GM12878 (cell line): ENCODE results near the gene GANC. TPM values are rescaled to one million over a fixed set of nuclear protein-coding genes. Genes with fewer than 3 reads are reported as not detected.

Source experiments
- ATAC-seq: fragments of 200-7000 bp; cut with Tn5 transposase; 3 replicates; pipeline ENCODE4 v1.9.1; 2020; ENCODE audit warnings: mild to moderate bottlenecking, moderate library complexity
- BruUV-seq: library from RNA; stranded (reverse); fragments of 400-500 nt; replicated peaks from 2 replicates; lab custom pipeline; 2021; lab: Mats Ljungman, UMichigan
- CTCF ChIA-PET: fragments of 300-600 bp; sonication (Branson Sonifier 250); formaldehyde crosslinking; extraction: SDS; loops from one replicate; lab custom pipeline; 2021; ENCODE audit warnings: inconsistent platforms; lab: Yijun Ruan, JAX
- POLR2A ChIA-PET: fragments of 350-600 bp; formaldehyde crosslinking; extraction: SDS; loops from one replicate; lab custom pipeline; 2021; ENCODE audit warnings: inconsistent platforms; lab: Charles Lee
- RAD21 ChIA-PET: fragments of 300-600 bp; sonication (Branson Sonifier 250); formaldehyde crosslinking; loops from one replicate; lab custom pipeline; 2023; ENCODE audit warnings: antibody characterized with exemption; ENCODE audit not compliant: unreplicated experiment; lab: Charles Lee
- SMC1A ChIA-PET: fragments of 300-600 bp; sonication (Branson Sonifier 250); formaldehyde crosslinking; loops from one replicate; lab custom pipeline; 2023; ENCODE audit not compliant: unreplicated experiment, uncharacterized antibody; lab: Charles Lee
- DNase-seq: peaks from one replicate; pipeline ENCODE4 v3.0.0-alpha.2; 2011; ENCODE audit warnings: low read depth, low spot score
- FAIRE-seq: peaks from 3 replicates; lab custom pipeline; 2011; peaks lifted over from hg19 to GRCh38; lab: Jason Lieb, UNC
- H2AFZ ChIP-seq: 2 replicates; pipeline ENCODE4 v1.6.0; 2011; ENCODE audit warnings: low read depth, low read length, control low read depth; ENCODE audit not compliant: control insufficient read depth
- H3K27ac ChIP-seq: 2 replicates; pipeline ENCODE4 v1.5.1; 2011; ENCODE audit warnings: control low read depth; ENCODE audit not compliant: control insufficient read depth, insufficient read depth
- H3K27me3 ChIP-seq, 2 experiments: replicated peaks in 1 of 2; 2 replicates each; pipeline versions ENCODE4 v1.6.0 to v1.6.1; 2011; ENCODE audit warnings: low read length in 1 of 2; ENCODE audit not compliant: control insufficient read depth in 2 of 2, insufficient read depth in 2 of 2
- H3K36me3 ChIP-seq, 2 experiments: 2 replicates each; pipeline ENCODE4 v1.5.1; 2011; ENCODE audit warnings: low read length in 1 of 2; ENCODE audit not compliant: control insufficient read depth in 2 of 2, insufficient read depth in 2 of 2
- H3K4me1 ChIP-seq: 2 replicates; pipeline ENCODE4 v1.6.1; 2011; ENCODE audit warnings: mild to moderate bottlenecking, low read length, moderate library complexity, mixed read lengths; ENCODE audit not compliant: control insufficient read depth, insufficient read depth
- H3K4me2 ChIP-seq: 2 replicates; pipeline ENCODE4 v1.6.0; 2011; ENCODE audit warnings: control low read depth; ENCODE audit not compliant: control insufficient read depth, insufficient read depth
- H3K4me3 ChIP-seq: fragments of 200-600 bp; sonication (generic); 2 replicates; pipeline ENCODE4 v1.5.1; 2016
- H3K79me2 ChIP-seq: 2 replicates; pipeline ENCODE4 v1.6.0; 2011; ENCODE audit warnings: low read length; ENCODE audit not compliant: control insufficient read depth, insufficient read depth
- H3K9ac ChIP-seq: 2 replicates; pipeline ENCODE4 v1.8.0; 2011; ENCODE audit warnings: low read length, control low read depth, mixed read lengths; ENCODE audit not compliant: control insufficient read depth, insufficient read depth
- H3K9me3 ChIP-seq: replicated peaks from 3 replicates; pipeline ENCODE4 v1.5.1; 2011; ENCODE audit warnings: mild to moderate bottlenecking, low read length; ENCODE audit not compliant: control insufficient read depth, insufficient read depth
- H4K20me1 ChIP-seq: 2 replicates; pipeline ENCODE4 v1.6.0; 2011; ENCODE audit not compliant: control insufficient read depth, insufficient read depth
- BHLHE40 ChIP-seq, 2 experiments: fragments of 450-650 bp in 1 of 2; IDR thresholded peaks; 2 replicates each; pipeline ENCODE4 v1.6.1; 2011 to 2017; ENCODE audit warnings: low read depth in 2 of 2, borderline replicate concordance in 1 of 2, improper control_type of control experiment in 1 of 2, low read length in 1 of 2, mild to moderate bottlenecking in 1 of 2
- KDM1A ChIP-seq: fragments of 200-600 bp; sonication (generic); IDR thresholded peaks from 2 replicates; pipeline ENCODE4 v1.6.1; 2016; ENCODE audit warnings: borderline replicate concordance
- MLLT1 ChIP-seq: fragments of 450-650 bp; IDR thresholded peaks from 2 replicates; pipeline ENCODE4 v1.6.1; 2016; ENCODE audit warnings: mild to moderate bottlenecking
- MTA3 ChIP-seq: IDR thresholded peaks from 2 replicates; pipeline ENCODE4 v1.6.1; 2012; ENCODE audit warnings: low read length, inconsistent platforms, borderline replicate concordance
- MYC ChIP-seq: IDR thresholded peaks from 2 replicates; pipeline ENCODE4 v1.6.1; 2011; ENCODE audit warnings: mild to moderate bottlenecking, low read length, moderate library complexity, inconsistent platforms; ENCODE audit not compliant: insufficient read depth, insufficient replicate concordance, insufficient read length, severe bottlenecking
- PKNOX1 ChIP-seq: fragments of 450-650 bp; IDR thresholded peaks from 2 replicates; pipeline ENCODE4 v1.6.1; 2016; ENCODE audit warnings: mild to moderate bottlenecking
- POLR2AphosphoS2 ChIP-seq: IDR thresholded peaks from 2 replicates; pipeline ENCODE4 v1.6.1; 2011; ENCODE audit warnings: low read depth, mild to moderate bottlenecking, low read length, improper control_type of control experiment, moderate library complexity
- RBBP5 ChIP-seq: fragments of 200-600 bp; sonication (generic); conservative IDR thresholded peaks from 2 replicates; pipeline ENCODE4 v1.6.1; 2016
- SMAD5 ChIP-seq: IDR thresholded peaks from 2 replicates; pipeline ENCODE4 v1.6.1; 2016; ENCODE audit warnings: antibody characterized with exemption, low read depth
- ZSCAN29 ChIP-seq: fragments of 450-650 bp; IDR thresholded peaks from 2 replicates; pipeline ENCODE4 v1.6.1; 2017; ENCODE audit warnings: mild to moderate bottlenecking, moderate library complexity
- WGBS: methylation state at CpG from one replicate; pipeline ENCODE4 v1.1.6; 2016; ENCODE audit warnings: low lambda C conversion rate; ENCODE audit not compliant: insufficient replicate concordance, insufficient coverage; ENCODE audit errors: missing lambda C conversion rate; 5-methylcytosine and 5-hydroxymethylcytosine counted together
- in situ Hi-C: fragments of 300-500 bp; cut with MboI; formaldehyde crosslinking; loops from 9 replicates; pipeline ENCODE4 v1.14.3; 2018; ENCODE audit warnings: mixed read lengths
- intact Hi-C: fragments of 100-400 bp; cut with micrococcal nuclease; formaldehyde crosslinking; loops from one replicate; pipeline ENCODE4 v1.14.2; 2022; ENCODE audit not compliant: unreplicated experiment
- polyA plus RNA-seq, 11 experiments: library from polyadenylated mRNA; depleted of rRNA in 4 of 11; unstranded in 6 of 11; stranded (reverse) in 5 of 11; fragments of >200 nt; fragmentation: Nextera tagmentation in 4 of 11; fragmentation: Illumina TruSeq in 1 of 11; extraction: Ambion mirVana in 4 of 11; extraction: Trizol in 1 of 11; gene quantifications; 1 replicate in 1 of 11; 2 replicates in 10 of 11; pipeline versions ENCODE4 v1.2.1 to v1.2.3, GENCODE V29; 2011 to 2016; ENCODE audit warnings: inconsistent platforms in 2 of 11, missing spikeins in 2 of 11, low read depth in 1 of 11
- total RNA-seq, 4 experiments: library from RNA; depleted of rRNA in 3 of 4; stranded (reverse); fragments of >200 nt in 3 of 4; fragmentation: Illumina TruSeq in 1 of 4; extraction: Trizol in 1 of 4; gene quantifications; 2 replicates each; pipeline versions ENCODE4 v1.2.1 to v1.2.3, GENCODE V29; 2013 to 2021
- TF ChIP-seq, protein P1 (sequence below): fragments of 450-650 bp; IDR thresholded peaks from 2 replicates; pipeline ENCODE4 v1.6.1; 2014; ENCODE audit warnings: mild to moderate bottlenecking

GANC gene
- total and polyA plus RNA-seq, 10 of the 15 experiments (the other 5 are each of a cell fraction or from before 2014, with no cell fraction given), result 11.3 to 35.3 (median 23.0) TPM

- Histone ChIP-seq H3K4me2 (no peak overlapping the region), H3K4me3 (no peak overlapping the region), H3K36me3 (peaks cover 0 to 5% of the 10 kb centered on the region in 2 experiments; a peak in 3 of 4 replicates), H3K9me3 (no peaks in the 10 kb centered on the region), H3K27ac (no peak overlapping the region), H3K27me3 (no peaks in the 10 kb centered on the region), H3K4me1 (no peaks in the 10 kb centered on the region), H4K20me1 (no peaks in the 10 kb centered on the region), H2AFZ (no peak overlapping the region), H3K79me2 (no peaks in the 10 kb centered on the region), H3K9ac (no peak overlapping the region)
- intact Hi-C loops (no loop called here), in situ Hi-C loops (no loop called here)
- DNase-seq, result no peak
- no peak for FAIRE-seq
- no TSS peak for BruUV-seq
- POLR2A ChIA-PET, result interaction anchor here (0.6 to 1.0 kb wide), 2 partner anchors 11 to 14 kb away, joined by 3 read pairs; no protein-coding TSS in a partner anchor
- no peak for ATAC-seq
- TF ChIP-seq SMAD5 (no peak), RBBP5 (no peak), KDM1A (no peak), BHLHE40 (IDR thresholded peaks at IDR 0.05; ENCODE audit: borderline replicate concordance in 1 of 2, low read depth in 2 of 2, low read length in 1 of 2) (no peak), MTA3 (no peak), MYC (no peak), MLLT1 (no peak), ZSCAN29 (no peak), POLR2AphosphoS2 (no peak), PKNOX1 (no peak)
- TF ChIP-seq, protein P1, sequence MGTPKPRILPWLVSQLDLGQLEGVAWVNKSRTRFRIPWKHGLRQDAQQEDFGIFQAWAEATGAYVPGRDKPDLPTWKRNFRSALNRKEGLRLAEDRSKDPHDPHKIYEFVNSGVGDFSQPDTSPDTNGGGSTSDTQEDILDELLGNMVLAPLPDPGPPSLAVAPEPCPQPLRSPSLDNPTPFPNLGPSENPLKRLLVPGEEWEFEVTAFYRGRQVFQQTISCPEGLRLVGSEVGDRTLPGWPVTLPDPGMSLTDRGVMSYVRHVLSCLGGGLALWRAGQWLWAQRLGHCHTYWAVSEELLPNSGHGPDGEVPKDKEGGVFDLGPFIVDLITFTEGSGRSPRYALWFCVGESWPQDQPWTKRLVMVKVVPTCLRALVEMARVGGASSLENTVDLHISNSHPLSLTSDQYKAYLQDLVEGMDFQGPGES, result no peak
- RAD21 ChIA-PET, result no interaction called here
- SMC1A ChIA-PET, result interaction anchor here (1.3 kb wide), 1 partner anchor 221 kb away, joined by 3 read pairs; no protein-coding TSS in a partner anchor
- CTCF ChIA-PET, result no interaction called here
- WGBS, result 79% methylated on average over 5 of the region's 5 CpGs
Measured at GRCh38 chr15:42282926-42283325, 9.9 kb downstream of the GANC start.
